ENCODE results near the gene PRR36.

Gene PRR36

DNA sequence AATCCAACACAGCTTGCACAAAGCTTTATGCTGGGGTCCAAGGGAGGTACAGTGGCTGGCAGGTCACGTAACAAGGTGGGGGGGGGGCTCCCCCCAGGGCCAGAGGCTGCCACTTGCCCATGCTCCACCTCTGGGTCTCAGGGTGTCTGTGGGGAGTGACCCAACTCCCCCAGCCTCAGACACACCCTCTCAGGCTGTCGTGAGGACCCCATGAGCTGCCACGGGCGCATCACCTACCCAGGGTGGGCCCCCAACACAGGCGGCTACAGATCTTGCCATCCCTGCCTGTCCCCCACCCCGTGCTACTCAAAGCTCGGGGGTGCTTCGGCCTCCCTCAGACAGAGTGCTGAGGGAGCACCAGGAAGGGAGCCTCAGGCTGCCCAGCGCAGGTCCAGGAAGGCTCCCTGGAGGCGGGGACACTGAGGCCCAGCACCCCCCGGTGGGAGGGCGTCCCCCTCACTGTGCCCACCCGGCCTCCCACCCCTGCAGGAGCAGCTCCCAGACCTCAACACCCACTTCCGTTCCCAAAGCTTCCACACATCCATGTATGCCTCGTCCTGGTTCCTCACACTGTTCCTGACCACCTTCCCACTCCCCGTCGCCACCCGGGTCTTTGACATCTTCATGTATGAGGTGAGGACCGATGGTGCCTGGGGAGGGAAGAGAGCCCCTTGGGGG lies 23.1 kb downstream of the PRR36 start:
- DNase-seq (ENCODE audit: low spot score) = no peak
- no peak for TF ChIP-seq CTCF (IDR thresholded peaks at IDR 0.05; ENCODE audit: extremely low read depth, missing control alignments)

DNA sequence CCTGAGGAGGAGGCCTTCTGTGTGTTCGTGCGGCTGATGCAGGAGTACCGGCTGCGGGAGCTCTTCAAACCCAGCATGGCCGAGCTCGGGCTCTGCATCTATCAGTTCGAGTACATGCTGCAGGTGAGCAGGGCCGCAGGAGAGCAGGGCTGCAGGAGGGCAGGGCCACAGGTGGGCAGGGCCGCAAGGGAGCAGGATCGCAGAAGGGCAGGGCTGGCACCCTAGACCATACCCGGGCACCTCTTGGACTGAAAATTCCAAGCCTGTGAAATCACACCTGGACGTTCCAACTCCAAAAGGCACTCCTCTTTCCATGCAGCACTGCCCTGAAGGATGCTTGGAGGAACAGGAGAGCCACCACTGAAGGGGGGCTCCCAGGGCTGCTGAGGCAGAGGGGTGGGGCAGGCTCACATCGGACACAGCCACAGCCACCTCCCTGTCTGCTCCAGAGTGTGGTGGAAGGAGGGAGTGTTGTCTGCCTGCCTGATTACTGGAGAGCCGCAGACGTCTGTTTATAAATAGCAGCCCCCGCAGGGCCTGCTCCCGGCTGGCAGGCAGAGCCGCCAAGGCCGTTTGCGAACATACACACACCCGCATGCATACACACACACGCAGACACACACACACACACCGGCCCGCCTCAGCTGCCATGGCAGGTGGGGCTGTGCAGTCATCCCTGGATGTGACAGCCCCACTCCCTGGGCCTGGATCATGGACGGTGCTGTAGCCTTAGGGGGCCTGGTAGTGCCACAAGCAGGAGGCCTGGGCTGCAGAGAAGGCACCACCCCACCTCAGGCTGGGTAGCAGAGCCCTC lies 24.0 kb downstream of the PRR36 start:
- DNase-seq (ENCODE audit: low spot score) = no peak

DNA sequence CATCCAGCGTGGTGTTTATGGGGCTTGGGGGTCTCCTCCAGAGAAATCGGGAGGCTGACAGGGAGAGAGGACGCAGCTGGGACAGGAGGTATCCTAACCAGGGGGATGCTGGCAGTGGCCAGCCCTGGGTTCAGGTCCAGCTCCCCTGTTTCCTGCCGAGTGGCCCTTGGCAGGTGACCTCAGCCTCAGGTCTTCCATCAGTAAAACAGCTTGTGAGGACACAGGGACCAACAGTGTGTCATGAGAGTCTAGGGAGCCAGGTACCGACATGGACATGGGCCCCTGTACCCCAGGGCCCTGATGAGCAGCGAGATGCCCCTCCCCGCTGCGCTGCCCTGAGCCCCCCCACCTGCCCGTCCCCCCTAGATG lies 24.6 kb downstream of the PRR36 start:
- no peak for DNase-seq (ENCODE audit: low spot score)
- TF ChIP-seq CTCF (IDR thresholded peaks at IDR 0.05; ENCODE audit: extremely low read depth, missing control alignments) = no peak

More for the DNA sequence above, 24.0 kb downstream of the PRR36 start:
- TF ChIP-seq CTCF (IDR thresholded peaks at IDR 0.05; ENCODE audit: extremely low read depth, missing control alignments) = no peak

DNA sequence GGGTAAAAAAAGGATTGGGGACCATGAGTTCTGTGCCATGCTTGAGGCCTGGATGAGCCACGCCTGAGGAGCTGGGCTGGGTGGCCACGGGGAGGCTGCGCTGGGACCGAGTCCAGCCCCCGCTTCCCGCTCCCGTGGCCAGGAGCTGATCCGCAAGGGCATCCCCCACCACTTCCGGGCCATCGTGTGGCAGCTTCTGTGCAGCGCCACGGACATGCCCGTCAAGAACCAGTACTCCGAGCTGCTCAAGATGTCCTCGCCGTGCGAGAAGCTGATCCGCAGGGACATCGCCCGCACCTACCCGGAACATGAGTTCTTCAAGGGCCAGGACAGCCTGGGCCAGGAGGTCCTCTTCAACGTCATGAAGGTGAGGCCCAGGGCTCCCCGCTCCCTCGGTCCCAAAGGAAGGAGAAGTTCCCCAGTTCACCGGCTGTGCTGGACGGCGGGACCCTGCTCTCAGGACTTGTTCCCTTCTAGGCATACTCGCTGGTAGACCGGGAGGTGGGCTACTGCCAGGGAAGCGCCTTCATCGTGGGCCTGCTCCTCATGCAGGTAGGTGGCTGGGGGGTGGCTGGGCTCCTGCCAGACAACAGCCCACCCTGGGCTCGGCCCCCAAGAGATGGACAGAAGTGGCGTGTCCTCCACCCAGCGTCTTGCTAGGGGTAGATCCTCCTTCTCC lies 25.3 kb downstream of the PRR36 start:
- TF ChIP-seq CTCF (IDR thresholded peaks at IDR 0.05; ENCODE audit: extremely low read depth, missing control alignments) = no peak
- no peak for DNase-seq (ENCODE audit: low spot score)

DNA sequence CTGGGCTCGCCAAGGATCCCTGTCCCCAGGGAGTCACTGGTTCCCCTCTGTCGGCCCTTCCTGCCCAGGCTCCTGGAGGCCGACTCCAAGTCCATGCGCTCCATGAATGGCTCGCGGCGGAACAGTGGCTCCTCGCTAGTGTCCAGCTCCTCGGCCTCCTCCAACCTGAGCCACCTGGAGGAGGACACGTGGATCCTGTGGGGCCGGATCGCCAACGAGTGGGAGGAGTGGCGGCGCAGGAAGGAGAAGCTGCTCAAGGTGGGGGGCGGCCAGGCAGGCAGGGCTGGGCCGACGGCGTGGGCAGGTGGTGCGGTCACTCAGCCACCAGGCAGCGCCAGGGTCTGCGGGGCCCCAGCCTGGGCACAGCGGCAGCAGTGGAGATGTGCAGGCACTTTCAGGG lies 26.5 kb downstream of the PRR36 start:
- DNase-seq (ENCODE audit: low spot score) = no peak
- no peak for TF ChIP-seq CTCF (IDR thresholded peaks at IDR 0.05; ENCODE audit: extremely low read depth, missing control alignments)

DNA sequence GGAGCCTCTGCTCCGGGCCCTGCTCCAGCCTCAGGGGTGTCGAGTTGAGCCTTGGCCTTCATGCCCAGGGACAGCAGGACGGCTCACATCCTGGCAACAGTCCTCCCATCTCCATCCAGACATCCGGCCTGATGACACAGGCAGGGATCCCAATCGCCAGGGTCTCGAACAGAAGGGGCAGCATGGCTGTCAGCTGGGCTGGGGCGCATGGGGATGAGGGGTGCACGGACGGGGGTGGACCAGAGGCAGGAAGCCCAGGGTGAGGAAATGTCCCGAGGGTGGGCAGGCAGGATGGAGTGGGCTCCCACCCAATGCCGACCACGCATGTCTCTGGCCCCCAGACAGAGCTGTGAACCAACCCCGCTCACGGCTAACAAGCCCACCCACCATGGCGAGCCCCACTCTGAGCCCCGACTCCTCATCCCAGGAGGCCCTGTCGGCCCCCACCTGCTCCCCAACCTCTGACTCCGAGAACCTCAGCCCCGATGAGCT lies 28.0 kb downstream of the PRR36 start:
- no peak for TF ChIP-seq CTCF (IDR thresholded peaks at IDR 0.05; ENCODE audit: extremely low read depth, missing control alignments)
- no peak for DNase-seq (ENCODE audit: low spot score)

Measured in GM20000 (cell line).